ENCODE data around the gene SLC6A18.
"Not testable (repeated sequence)": the region's sequence is repeated elsewhere in the genome, so short reads cannot be mapped to it uniquely, and the experiment has no call there.

SLC6A18 gene

DNA sequence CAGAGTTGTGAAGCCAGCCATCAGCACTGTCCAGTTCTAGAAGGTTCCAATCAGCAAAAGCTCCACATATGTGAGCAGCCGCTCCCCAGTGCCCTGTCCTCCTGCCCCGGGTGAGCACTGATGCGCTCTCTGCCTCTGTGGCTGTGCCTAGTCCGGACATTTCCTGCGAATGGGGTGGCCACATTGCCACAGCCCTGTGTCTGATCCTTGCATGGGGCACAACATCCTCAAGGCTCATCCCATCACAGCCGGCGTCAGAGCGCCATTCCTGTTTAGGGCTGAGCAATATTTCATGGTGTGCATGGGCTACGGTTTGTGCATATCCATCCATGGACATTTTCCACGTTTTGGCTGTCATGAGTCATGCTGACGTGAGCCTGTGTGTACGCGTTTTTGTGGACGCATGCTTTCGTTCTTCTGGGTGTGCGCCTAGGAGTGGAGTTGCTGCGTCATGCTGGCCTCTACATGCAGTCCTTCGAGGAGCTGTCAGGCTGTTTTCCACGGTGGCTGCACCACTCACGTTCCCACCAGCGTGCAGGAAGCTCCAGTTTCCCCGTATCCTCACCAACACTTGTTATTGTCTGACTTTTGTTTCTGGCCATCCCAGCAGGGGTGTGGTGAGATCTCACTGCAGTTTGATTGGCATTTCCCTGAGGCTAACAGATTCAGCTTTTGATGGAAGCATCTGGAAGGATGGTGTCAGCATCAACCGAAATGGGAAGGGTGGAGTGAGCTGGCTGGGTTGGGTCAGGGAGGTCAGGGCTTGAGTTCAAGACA lies 9.7 kb upstream of the SLC6A18 start:
- DNase-seq (ENCODE audit: low read depth) = no peak

DNA sequence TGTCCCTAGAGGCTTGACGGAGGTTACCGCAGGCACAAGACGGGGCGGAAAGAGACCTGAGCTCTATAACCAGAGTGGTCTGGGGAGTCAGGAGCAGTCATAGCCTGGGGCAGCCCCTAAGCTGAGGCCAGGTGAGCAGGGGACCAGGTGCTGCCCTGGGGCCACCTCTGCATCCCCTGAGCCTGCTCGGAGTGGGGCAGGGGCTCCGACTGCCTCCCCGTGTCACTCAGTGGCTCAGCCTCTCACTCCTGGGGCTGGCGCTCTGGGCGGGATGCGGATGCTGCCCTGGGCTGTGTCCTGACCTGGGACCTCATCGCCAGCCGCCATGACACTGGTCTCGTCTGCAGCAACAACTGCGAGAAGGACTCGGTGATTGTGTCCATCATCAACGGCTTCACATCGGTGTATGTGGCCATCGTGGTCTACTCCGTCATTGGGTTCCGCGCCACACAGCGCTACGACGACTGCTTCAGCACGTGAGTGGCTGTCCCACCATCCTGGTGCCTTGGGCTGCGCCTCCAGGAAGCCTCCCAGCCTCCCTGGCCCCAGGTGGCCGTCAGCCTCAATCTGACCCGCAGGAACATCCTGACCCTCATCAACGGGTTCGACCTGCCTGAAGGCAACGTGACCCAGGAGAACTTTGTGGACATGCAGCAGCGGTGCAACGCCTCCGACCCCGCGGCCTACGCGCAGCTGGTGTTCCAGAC lies 8.8 kb upstream of the SLC6A18 start:
- no peak for DNase-seq (ENCODE audit: low read depth)

DNA sequence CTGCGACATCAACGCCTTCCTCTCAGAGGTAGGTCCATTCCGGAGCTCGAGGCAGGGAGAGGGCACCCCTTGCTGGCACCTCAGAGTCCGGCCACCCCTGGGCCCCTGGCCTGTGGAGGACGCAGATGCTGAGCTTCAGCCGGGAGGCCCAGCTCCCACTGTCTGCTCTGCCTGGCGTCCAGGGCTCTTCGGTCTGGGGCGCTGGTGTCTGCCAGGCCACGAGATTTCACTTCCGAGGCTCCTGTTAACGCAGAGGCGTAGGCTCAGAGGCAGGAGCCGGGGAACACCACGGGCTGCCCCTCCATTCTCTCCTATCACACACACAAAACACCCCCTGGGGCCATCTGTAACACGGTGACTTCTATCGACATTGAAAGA lies 8.3 kb upstream of the SLC6A18 start:
- DNase-seq (ENCODE audit: low read depth) = no peak

DNA sequence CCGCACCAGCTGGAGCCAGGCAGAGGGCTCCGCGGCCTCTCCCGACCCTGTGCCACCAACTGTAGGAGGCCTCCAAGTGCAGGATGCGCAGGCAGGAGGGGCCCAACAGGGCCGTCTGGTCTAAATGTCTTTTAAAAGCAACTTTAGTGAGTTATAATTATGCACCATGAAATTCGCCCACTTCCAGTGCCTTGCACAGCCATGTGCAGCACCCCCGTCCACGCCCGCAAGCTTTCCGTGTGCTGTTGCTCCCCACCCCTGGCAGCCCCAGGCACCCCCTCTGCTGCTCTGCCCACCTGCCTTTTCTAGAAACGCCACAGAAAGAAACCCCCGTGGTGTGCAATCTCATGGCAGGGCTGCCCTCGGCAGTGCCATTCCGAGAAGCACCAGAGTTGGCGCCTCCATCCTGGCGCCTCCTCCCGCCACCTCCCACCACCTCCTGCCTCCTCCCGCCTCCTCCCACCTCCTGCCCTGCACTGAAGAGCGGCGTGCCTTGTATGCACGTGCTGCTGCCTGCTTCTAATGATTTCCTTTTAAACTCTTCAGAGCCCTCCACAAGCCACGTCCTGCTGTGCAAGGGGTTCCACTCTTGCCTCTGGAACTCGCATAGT lies 7.5 kb upstream of the SLC6A18 start:
- DNase-seq (ENCODE audit: low read depth) = no peak

DNA sequence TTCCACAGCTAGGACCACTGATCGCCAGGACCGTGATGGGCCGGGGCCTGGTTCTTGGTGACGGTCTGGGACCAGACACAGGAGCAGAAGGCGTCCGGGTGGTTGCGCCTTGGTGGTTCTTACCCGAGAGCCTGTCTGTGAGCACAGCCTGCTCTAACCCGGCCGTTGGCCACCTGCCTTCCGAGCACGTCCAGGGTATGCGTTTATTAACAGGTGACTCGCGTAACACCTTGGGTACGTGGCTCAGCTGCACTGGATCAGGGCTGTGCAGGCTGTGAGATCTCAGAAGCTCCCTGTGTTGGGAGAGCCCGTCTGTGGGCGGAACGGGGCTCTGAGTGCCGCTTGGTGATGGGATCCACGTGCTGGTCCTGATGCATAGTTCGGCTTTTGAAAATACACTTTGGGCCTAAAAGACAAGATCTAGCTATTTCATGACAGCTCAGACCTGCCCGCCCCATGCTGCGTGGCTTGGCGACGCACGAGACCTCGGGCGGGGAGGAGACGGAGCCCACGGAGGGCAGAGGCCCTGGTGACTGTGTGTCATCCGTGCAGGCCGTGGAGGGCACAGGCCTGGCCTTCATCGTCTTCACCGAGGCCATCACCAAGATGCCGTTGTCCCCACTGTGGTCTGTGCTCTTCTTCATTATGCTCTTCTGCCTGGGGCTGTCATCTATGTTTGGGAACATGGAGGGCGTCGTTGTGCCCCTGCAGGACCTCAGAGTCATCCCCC lies 6.7 kb upstream of the SLC6A18 start:
- no peak for DNase-seq (ENCODE audit: low read depth)

DNA sequence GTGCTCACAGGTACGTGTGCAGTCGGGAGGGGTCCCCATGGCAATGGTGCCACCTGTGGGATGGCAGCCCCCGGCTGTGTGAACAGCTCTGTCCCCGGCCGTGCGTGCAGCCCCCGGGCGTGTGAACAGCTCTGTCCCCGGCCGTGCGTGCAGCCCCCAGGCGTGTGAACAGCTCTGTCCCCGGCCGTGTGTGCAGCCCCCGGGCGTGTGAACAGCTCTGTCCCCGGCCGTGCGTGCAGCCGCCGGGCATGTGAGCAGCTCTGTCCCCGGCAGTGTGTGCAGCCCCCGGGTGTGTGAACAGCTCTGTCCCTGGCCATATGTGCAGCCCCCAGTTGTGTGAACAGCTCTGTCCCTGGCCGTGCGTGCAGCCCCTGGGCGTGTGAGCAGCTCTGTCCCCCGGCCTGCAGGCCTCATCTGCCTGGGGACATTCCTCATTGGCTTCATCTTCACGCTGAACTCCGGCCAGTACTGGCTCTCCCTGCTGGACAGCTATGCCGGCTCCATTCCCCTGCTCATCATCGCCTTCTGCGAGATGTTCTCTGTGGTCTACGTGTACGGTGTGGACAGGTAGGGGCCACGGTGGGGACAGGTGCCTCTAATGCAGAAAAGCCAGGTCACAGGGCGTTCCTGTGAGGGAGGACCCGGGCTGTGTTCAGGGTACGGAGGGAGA lies 5.9 kb upstream of the SLC6A18 start:
- no peak for DNase-seq (ENCODE audit: low read depth)

DNA sequence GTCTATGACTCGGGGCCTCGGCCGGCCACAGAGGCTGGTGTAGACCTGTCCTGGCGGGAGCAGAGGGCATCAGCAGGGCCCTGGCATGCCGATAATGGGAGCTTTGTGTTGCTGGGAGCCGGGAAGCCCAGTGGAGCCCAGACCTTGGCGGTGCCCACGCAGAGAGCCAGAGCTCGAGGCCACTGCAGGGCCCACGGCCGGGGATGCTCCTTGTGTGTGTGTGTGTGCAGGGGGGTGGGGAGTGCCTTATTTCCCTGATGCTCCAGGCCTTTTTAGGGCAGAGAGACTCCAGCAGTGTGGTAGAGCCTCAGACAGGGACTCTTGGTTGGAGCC lies 5.4 kb upstream of the SLC6A18 start:
- DNase-seq (ENCODE audit: low read depth) = no peak

DNA sequence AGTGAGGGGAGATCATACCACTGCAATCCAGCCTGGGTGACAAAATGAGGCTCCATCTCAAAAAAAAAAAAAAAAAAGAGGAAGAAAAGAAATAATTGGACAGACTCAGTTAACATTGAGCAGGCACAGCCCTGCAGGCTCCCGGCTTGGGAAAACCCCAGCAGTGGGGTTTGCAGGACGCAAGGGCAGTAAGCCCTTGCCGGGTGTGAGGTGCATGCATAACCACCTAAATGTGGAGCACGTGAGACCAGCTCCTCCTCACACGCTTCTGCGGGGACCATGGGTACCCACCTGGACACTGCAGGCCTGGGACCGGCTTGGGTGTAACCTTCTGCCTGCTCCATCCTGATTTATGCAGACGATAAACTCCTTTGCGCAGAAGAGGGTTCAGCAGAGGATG lies 4.8 kb upstream of the SLC6A18 start:
- no peak for DNase-seq (ENCODE audit: low read depth)

DNA sequence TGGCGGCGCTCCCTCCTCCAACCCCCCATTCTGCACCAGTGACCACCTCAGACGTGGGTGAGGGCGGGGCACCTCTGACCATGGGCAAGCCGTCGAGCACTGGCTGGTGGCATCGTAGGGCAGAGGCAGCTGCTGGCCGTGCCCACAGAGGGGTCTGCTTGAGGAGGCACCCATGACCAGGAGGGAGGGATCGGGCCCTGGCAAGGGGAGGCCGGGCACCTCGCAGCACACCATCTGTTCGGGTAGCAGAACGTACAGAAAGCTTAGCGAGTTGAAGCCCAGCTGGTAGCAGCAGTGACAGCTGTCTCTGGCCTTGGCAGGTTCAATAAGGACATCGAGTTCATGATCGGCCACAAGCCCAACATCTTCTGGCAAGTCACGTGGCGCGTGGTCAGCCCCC lies 4.3 kb upstream of the SLC6A18 start:
- no peak for DNase-seq (ENCODE audit: low read depth)

DNA sequence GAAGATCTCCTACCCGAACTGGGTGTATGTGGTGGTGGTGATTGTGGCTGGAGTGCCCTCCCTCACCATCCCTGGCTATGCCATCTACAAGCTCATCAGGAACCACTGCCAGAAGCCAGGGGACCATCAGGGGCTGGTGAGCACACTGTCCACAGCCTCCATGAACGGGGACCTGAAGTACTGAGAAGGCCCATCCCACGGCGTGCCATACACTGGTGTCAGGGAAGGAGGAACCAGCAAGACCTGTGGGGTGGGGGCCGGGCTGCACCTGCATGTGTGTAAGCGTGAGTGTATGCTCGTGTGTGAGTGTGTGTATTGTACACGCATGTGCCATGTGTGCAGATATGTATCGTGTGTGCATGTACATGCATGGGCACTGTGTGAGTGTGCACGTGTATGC lies 3.5 kb upstream of the SLC6A18 start:
- DNase-seq (ENCODE audit: low read depth) = no peak

DNA sequence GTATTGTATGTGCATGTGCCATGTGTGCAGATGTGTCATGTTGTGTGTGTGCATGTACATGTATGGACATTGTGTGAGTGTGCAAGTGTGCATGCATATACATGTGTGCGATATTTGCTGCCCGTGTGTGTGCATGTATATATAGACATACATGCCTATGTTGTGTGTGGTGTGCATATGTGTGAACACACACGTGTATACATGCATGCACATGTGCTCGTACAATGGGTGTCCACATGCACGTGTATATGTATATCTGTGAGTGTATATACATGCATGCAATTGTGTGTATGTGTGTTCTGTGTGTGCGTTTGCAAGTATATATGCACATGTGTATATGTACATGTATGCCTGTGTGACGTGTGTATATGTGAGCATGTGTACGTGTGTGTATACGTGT lies 3.0 kb upstream of the SLC6A18 start:
- DNase-seq (ENCODE audit: low read depth) = no peak

DNA sequence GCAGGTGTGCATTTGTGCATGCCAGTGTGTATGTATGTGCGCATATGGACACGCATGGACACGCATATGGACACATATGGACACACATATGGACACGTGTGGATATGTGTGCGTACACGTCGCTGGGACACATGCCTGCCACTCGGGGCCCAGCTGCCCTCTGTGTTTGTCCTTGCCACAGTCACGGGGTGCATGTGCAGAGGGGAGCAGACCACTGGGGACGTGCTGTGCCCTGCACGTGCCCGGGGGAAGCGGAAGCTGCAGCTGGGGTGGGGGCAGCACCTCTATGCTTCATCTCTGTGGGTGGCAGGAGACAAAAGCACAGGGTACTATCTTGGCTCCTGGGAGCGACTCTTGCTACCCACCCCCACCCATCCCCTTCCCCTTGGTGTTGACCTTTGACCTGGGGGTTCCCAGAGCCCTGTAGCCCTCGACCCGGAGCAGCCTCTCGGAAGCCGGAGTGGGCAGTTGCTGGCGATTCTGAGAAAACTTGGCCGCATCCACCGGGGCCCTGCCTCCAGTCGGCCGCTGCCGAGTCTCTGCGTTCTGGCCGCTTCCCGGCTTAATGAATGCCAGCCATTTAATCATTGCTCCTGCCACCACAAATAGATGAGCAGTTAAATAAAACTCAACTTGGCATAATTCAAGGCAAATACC lies 2.4 kb upstream of the SLC6A18 start:
- DNase-seq (ENCODE audit: low read depth) = no peak

DNA sequence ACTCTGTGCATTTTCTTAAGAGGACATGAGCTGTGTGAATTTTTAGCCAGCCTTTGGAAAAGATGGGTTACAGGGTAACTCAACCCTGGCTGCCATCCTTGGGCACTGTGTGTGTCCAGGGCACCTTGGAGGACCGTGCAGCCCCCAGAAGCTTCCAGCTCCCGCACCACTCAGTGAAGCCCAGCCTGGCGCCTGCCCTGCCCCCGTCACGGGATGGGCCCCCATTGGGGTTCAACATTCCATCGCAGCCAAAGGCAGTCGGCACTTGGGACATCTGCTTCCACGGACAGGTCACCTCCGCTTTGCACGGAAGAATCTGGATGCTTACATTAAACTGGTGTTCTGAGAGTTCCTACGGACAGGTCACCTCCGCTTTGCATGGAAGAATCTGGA lies 1.9 kb upstream of the SLC6A18 start:
- DNase-seq (ENCODE audit: low read depth) = no peak

DNA sequence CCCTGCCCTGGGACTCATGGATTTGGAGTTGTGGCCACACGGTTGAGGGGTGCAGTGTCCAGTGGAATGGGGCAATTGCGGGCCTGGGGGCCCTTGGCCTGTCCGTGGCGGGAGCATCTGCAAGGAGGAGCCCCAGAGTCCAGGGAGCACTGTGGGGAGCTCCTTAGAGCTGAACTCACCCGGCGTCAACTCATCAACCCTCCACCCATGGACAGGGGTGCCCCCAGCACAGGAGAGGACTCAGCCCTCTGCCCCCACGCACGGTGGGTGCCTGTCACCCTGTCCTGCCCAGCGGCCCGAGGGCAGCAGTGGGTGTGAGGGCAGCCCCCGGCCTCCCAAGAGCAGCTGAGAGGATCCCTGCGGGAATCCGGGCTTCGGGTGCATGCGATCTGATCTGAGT lies 550 bp upstream of the SLC6A18 start:
- no peak for DNase-seq (ENCODE audit: low read depth)

DNA sequence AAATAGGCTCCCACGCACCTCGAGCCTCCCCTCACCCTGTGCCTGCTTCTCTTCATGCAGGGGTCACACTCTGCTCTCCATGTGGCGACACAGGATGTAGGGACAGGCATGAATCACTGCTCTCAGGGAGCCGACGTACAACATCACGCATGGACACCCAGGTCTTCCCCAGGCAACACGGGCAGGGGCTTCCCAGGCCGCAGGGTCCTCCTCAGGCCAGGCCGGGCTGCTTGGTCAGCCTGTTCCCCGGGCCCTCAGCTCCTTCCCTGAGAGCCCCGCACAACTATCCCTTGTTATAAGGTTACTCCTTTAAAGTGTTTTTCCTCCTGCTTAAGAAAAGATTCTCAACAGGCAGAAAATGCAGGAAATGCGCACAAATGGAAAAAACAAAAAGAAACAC lies 1.1 kb downstream of the SLC6A18 start:
- no peak for DNase-seq (ENCODE audit: low read depth)

DNA sequence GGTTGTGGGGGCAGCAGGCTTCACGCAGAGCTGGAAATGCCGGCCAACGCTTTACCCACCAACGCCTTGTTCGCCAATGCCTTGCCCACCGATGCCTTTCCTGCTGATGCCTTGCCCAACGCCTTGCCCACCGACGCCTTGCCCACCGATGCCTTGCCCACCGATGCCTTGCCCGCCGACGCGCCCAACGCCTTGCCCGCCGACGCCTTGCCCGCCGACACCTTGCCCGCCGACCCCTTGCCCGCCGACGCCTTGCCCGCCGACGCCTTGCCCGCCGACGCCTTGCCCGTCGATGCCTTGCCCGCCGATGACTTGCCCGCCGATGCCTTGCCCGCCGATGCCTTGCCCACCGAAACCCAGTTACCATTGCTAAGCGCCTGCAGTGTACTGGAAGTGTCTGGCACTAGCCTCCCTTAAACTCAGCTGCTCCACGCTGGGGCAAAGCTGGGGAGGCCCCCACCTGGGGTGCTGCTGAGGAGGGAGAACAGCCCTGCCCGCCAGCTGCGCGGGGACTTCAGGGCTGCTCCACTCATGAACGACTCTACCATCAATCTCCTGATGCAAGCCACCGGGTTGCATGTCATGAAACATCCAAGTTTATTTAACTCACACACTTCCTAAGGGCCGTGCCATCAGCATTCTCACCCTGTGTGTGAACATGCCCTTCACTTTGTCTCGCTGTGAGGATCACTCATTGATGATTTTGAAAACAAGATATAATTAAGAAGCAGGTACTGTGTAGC lies 1.8 kb downstream of the SLC6A18 start:
- DNase-seq (ENCODE audit: low read depth) = no peak

DNA sequence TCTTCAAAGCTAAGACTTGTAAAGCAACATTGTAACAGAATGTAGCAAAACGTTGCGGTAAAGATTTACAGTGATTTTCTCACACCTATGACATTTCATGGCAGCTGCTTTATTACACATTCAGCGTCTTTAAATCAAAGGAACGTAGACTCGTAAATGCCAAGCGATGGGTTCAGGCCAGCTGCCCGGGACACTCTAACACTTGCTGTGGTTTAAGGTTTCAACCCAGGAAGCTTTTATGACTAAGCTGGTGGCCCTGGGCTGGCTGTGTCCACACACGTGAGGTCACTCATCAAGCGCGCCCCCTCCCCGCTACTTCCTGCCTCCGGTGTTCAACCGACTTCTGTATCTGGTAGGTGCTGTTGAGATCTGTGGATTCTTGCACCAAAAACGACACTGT lies 2.5 kb downstream of the SLC6A18 start:
- DNase-seq (ENCODE audit: low read depth) = no peak

DNA sequence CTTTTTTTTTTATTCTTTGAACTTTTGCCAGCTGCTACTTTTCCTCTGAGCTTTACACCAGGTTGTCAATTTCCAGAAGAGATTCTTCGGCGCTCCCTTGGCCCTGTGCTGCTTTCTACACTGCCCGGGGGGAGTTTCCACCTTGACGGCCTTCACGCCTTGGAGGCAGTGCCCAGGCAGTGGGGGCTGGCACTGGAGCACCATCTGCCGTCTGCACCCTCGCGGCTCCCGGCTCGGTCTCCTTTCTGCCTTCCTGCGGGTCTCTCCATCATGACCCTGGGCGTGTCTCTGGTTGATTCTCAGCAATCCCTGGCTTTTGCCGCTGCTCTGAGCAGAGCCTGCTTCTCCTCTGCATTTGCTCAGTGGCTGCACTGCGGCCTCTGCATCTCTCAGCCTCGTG lies 2.9 kb downstream of the SLC6A18 start:
- DNase-seq (ENCODE audit: low read depth) = no peak

DNA sequence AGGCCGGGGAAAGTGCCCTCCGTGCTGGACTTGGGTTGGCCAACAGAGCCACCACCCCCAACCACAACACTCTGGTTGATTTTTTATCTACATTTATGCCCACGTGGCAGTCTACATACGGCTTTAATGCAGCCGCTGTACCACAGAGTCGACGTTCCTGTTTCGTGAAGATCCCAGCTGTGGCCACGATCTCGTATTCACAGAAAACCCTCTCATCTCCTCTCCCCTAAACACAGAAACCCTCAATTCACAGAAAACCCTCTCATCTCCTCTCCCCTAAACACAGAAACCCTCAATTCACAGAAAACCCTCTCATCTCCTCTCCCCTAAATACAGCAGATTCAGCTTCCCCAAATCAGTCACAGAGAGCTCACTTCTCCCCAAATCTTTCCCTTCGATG lies 3.8 kb downstream of the SLC6A18 start:
- not testable (repeated sequence) for DNase-seq (ENCODE audit: low read depth)

DNA sequence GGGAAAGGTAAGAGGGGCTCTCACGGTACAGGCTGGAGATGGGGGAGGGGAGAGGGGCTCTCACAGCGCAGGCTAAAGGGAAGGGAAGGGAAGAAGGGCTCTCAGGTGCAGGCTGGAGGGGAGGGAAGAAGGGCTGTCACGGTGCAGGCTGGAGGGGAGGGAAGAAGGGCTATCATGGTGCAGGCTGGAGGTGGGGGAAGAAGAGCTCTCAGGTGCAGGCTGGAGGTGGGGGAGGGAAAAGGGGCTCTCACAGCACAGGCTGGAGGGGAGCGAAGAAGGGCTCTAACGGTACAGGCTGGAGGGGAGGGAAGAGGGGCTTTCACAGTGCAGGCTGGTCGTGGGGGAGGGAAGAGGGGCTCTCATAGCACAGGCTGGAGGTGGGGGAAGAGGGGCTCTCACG lies 4.6 kb downstream of the SLC6A18 start:
- DNase-seq (ENCODE audit: low read depth) = no peak

DNA sequence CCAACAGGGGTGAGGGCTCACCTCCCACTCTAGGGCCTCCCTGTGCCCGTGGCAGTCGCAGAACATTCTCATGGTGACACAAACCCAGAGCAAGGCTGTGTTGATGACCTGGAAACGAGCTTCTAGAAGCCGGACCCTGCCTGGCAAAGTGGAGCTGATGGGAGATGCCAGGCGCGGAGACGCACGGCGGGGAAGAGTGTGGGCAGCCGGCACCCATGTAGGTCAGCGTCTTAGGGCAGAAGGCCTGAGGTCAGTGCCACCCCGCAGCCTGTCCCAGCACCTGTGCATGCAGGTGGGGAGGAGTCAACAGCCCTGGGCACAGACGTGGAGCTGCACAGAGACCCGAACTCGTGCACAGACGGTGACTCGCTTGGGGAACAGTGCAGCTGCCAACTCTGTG lies 5.4 kb downstream of the SLC6A18 start:
- no peak for DNase-seq (ENCODE audit: low read depth)

Data from activated T-helper 1 cell treated with Interleukin-2 at 50 U/mL for 16 hours (primary cell).